Erythroblast (primary cell): ENCODE data around the gene PAPSS2.

Experiments used
- GATA1 ChIP-seq: IDR thresholded peaks from 2 replicates; pipeline ENCODE4 v1.6.1; 2011; ENCODE audit warnings: low read depth, mild to moderate bottlenecking, control low read depth, low read length, moderate library complexity
- POLR2A ChIP-seq: IDR thresholded peaks from 2 replicates; pipeline ENCODE4 v1.6.1; 2011; ENCODE audit warnings: mild to moderate bottlenecking, low read length

GRCh38 chr10:87761153-87761552 is 101.5 kb downstream of the PAPSS2 start:
- TF ChIP-seq POLR2A (no peak), GATA1 (no peak)
